GM21786 (cell line): ENCODE results near the gene HGFAC.
"Not testable (repeated sequence)": the region's sequence is repeated elsewhere in the genome, so short reads cannot be mapped to it uniquely, and the experiment has no call there.

Source experiments
- ATAC-seq: cut with Tn5 transposase; IDR thresholded peaks from one replicate; pipeline ENCODE4 v1.9.1; 2021; ENCODE audit not compliant: unreplicated experiment

HGFAC gene

DNA sequence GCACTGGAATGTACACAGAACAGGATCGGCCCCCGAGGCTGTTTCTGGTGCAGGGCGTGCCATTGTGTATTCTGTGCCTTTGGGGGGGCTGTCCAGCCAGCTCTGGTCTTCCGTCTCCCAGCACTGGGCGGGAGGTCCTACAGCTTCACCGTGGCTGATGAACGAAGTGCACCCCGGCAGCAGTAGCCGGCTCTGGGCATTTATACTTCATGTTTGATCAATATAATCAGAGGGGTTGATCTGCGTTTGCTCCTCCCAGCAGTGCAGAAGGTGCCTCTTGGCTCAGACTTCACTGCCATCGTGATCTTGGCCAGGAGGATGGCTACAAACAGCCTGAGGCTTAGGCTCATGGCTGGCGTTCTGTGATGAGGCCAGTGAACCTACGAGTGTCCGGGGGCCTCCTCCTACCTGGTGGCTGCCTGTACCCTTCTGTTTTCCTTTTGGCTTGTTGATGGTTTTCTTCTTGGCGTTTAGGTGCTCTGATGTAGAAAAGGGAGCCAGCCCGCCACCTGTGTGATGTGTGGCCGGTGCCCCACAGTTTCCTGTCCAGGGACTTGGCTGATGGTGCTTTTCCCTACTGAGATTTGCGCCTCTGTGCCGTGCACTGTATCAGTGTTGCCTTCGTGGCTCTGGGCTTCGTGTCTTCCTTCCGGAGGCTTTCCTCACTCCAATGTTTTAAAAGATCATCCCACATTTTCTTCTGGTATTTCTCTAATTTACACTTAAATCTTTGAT lies 31.2 kb upstream of the HGFAC start:
- no peak for ATAC-seq

DNA sequence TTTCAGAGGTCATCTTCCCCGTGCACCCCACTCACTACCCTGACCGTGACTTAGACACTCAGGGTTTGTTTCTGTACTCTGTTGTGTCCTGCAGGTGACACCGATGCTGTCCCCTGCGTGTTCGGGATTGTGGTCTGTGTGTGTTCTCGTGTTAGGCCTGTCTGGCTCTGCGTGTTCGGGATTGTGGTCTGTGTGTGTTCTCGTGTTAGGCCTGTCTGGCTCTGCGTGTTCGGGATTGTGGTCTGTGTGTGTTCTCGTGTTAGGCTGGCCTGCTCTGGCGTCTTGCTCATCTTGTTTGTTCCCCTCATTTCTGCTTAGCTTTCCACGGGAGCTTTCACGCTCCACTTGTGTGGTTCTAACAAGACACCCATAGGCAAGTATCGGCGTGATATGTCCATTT lies 30.6 kb upstream of the HGFAC start:
- ATAC-seq: not testable (repeated sequence)

DNA sequence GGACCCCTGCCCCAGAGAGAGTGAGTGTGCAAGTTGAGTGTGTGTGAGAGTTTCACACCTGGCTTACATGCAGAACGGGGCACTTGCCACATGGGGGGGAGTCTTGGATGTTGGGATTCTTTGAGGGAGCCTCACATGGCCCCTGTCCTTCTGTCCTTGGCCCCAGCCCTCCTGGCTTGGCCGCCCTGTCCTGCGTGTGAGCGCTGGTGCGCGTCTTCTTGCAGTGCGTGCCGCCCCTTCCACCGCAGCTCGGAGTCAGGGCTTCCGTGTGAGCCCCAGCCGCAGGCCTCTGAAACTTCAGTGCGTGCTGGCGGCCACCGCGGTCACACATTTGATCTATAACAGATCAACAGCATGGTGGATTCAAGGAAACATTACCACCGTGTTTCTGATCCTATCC lies 30.1 kb upstream of the HGFAC start:
- ATAC-seq: no peak

DNA sequence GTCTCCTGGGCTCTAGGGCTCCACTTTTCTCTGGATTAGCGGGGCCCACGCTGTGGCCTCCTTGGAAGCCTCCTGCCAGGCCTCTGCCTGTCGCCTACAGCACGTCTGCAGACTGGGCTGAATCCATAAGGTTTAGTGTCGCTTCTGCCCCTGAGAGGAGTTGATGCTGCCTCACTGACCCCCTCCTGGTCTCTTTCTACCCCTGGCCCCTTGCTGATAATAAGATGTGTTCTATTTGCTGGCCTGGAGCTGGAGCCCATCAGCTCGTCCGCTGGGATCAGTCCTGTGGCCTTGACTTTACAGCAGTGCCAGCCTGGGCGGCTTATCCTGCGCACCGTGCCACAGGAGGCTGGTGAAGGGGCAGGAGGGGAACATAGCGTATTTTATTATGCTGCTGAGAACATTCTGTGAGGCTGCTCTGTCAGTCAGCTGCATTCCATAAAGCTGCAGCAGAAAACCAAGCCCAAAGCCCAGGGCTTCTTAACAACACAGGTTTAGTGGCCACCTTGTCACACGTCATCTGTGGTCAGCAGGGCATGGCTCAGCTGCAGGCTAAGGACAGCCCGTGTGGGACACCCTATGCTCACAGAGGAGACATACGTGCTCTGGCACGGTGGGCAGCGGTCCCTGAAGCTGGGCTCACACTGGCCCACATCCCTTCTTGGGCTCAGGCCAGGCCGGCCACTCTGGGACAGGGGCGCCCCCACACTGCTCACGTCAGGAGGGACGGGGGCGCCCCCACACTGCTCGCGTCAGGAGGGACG lies 29.3 kb upstream of the HGFAC start:
- no peak for ATAC-seq

DNA sequence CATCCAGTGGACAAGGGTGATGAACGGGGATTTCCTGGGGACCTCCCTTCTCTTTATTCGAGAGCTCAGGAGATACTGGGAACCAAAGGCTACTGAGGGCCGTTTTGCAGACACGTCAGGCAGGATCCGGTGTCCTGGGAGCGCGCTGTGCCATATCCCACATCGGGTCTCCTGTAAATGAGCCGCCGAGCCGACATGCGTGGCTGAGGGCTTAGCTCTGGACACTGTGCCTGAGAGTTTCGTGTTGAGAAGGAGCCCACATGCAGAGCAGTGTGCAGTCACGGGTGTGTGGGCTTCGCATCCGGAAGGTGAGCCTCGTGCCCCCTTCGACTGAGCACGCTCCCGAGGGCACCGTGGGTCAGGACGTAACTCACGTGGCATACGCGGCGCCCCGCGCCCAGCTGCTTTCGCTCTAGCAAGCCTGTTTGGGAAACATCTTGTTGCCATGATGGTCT lies 28.5 kb upstream of the HGFAC start:
- ATAC-seq: no peak

DNA sequence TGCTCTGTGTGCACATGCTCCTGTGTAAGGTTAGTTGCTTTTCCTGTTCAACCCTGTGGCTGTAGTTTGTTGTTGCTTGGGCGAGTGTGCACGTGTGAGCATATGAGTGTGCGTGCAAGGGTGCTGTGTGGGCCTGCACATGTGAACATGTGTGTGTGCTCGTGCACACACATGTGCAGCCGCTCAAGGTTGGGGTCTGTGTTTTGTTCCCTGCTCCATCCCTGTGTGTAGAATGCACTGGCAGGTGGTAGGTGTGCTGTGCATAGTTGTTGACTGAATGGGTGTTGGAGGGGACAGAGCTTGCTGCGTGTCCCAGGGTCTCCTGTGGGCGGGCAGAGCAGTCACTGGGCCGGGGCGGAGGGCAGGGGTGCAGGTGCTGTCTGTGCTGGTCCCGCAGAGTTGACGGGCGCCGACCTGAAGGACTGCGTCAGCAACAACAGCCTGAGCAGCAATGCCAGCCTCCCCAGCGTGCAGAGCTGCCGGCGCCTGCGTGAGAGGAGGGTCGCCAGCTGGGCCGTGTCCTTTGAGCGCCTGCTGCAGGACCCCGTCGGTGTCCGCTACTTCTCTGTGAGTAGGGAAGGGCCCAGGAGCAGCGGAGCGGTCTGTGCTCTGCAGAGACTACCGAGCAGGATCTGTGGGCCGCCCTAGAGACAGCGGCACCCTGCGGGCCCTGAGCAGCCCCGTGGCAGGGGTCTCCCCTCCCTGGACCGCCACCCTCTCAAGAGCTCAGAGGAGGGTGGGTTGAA lies 27.9 kb upstream of the HGFAC start:
- no peak for ATAC-seq

DNA sequence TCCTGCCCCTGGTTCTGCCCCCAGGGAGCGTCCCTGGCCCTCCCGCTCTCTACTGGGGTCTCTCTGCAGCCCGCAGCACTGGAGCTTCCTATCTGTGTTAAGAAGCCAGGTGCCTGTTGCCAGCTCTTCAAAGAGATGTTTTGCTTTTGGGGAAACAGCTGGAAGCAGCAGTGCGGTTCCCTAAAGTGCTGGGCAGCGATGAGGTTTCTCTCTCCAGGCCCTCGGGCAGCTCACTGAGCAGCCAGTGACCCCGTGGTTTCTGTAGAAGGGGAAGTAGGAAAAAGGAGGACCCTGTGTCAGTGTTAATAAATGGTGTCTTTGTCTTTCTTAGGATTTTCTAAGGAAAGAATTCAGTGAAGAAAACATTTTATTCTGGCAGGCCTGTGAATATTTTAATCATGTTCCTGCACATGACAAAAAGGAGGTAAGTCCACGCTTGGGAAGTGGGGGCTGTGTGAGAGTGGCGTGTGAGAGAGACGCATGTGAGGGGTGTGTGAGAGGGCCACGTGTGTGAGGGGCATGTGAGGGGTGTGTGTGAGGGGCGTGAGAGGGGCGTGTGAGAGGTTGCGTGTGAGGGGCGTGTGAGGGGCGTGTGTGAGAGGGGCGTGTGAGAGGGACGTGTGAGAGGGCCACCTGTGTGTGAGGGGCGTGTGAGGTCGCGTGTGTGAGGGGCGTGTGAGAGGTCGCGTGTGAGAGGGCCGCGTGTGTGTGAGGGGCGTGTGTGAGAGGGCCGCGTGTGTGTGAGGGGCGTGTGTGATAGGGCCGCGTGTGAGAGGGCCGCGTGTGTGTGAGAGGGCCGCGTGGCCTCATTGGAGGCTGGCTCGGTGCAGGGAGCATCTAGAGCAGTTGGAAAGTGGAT lies 27.1 kb upstream of the HGFAC start:
- ATAC-seq: no peak

DNA sequence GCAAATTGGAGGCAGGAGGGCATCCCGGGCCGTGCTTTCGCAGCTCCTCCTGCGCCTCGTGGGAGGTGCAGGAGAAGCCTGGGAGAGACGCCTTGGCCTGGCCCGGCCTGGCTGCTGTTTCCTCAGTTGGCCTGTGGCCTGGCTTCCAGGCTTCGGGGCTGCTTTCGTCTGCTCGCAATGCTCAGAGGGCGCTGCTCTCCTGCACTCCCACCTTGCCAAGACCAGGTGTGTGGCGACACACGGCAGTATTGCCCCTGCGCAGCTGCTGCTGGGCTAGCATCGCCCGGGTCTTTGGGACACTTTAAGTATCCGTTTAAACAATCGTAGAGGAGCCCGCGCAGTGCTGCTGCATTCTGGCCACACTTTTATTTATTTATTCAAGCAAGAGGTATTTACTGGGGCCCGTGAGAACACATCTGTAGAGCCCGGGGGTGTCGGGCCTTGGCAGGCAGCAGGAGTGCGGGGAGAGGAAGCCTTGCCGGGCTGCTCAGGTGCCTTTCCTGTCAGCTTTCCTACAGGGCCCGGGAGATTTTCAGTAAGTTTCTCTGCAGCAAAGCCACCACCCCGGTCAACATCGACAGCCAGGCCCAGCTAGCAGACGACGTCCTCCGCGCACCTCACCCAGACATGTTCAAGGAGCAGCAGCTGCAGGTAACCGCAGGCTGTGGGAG lies 26.2 kb upstream of the HGFAC start:
- ATAC-seq: no peak

DNA sequence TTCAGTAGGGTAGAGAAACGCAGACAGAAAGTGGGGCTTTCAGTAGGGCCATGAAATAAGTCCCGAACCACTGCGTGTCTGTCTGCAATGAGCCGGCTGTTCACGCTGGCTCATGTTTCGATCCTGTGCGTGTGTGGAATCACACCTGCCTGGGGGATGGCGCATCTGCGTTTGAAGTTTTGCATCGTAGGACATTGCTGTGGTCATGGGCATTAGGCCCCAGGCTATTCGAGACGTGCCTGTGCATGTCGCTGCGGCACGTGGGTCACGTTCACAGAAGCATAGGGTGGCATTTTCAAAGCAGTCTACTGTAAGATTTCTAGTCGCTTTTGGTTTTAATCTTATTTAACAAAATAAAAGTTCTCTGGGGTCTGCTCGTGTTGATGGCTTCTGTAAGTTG lies 25.5 kb upstream of the HGFAC start:
- ATAC-seq: no peak

DNA sequence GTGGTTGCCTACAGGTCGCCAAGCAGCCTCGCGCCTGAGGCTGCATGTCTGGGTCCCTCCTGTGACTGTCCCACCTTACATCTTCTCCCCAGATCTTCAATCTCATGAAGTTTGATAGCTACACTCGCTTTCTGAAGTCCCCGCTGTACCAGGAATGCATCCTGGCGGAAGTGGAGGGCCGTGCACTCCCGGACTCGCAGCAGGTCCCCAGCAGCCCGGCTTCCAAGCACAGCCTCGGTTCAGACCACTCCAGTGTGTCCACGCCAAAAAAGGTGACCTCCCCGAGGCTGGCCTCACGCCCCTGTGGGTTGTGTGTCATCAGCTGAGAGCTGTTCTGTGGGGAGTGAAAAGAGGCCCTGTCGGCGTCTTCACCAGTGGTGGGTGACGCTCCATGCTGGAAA lies 24.9 kb upstream of the HGFAC start:
- no peak for ATAC-seq

DNA sequence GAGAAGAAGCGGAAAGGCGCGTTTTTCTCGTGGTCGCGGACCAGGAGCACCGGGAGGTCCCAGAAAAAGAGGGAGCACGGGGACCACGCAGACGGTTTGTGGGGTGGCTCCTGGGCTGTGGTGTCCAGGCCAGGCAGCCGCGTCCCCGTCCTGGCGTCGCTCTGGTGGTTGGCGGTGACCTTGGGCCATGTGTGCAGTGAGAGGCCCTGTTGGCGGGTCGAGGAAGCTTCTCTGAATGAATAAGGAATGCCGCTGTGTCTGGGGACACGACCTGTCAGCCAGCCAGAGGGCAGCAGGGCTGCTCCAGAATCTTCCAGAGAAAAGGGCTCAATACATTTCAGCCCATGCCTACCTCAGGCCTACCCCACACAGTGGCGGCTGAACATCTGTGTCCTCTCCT lies 24.3 kb upstream of the HGFAC start:
- no peak for ATAC-seq

DNA sequence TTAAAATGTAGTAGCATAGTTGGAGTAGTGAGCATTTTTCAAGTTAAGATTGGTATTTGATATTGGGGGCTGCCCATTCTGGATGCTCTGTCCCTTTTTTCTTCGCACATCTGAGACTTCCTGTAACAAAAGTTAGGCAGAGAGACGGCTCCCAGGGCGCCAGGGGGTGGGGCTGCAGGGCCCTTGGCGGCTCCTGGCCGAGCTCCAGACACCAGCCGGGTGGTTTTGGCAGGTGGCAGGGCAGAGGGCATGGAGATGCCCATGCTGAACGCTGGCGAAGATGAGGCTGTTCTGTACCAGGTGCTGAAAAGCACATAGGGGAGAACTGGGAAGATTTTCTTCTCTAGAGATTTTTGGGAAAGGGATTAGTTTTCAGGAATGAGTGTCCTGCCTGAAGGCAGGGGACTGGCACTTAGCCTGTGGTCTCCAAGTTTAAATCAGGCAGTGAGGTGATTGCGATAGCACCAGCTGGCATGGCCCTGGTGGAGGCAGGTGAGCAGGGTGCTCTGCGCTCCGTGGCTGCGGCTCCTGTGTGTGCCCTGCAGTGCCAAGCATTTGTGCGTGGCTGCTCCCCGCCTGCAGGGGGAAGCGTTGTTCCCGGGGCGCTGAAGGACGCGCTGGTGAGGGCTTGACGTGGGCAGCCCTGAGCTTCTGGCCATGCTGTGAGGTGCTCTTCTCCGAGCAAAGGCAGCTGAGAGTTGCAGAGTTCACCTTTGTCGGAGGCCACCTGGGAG lies 23.6 kb upstream of the HGFAC start:
- no peak for ATAC-seq

DNA sequence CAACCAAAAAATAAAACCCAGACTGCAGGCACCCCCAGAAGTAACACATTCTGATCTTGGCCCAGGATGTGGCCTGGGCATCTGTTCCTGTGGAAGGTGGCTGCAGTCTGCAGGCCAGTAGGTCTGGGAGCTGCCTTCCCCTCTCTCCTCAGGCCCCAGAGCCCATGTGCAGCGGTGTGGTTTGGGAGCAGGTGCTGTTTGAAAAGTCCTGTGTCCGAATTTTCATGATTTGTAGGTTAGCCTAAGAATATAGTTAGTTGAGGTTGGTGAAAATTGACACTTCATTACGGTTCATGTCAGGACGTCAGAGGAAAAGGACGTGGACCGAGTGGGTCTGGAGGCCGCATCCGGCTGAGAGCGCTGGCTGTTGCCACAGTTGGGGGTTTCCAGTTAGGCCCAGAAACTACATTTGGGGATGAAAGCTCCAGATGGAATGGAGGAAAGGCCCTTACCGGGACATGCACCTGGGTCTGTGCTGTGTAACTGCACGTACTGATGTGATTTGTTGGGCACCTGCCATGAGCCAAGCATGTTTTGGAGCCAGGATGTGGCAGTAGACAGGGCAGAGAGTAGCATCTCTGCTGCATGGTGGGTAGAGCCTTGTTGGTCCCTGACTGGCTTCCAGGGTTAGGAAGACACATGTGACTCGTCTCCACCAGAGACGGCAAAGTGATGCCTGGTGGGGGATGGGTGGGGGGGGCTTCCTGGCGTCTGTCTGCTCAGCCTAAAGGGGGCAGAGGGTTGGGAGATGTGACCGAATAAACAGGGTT lies 21.7 kb upstream of the HGFAC start:
- no peak for ATAC-seq

DNA sequence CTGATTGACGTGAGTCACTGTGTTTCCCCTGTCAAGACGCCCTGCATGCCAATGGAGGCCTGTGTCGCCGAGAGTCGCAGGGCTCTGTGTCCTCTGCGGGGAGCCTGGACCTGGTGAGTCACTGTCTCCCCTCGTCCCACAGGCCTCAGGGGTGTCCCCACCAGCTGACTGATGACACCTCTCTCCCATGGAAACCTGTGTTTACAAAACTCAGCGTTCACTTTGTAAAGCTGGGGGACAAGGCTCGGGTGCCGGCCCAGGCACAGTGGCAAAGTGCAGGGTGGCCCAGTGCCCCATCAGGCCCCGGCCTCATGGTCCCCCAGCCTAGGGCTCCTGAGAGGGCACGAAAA lies 21.2 kb upstream of the HGFAC start:
- no peak for ATAC-seq

DNA sequence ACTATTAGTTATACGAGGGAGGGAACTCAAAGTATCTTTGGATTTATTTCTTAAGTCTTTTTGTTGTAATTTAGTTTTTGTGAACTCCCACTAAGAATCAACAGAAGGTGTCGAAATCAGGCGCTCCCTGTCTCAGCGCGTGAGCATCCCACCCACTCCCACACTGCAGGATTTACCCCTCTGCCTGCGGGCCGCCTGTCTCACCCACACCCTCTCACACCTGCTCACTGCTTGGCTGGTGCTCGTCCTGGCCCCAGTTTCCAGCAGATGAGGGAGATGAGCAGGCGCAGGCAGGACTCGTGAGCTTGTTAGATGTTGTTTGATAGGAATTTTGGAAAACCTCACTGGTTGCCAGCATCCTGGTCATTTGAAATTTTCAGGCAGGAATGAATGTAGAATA lies 20.8 kb upstream of the HGFAC start:
- no peak for ATAC-seq

DNA sequence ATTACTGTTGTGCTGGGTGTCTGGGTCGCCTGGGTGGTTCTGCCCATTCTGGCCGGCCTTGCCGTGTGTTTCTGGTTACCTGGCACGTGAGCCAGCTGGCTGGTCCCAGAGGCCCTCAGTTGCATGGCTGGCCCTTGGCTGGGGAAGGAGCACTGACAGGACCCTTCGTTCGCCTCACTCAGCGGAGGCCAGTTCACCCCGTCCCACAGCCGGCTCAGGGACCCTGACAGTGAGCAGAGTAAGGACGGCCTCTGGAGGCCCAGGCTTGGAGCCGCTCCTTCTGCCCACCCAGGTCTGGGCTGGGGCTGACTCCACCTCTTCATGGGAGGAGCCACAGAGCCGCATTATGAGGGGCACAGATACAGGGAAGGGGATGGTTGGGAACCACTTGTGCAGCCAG lies 20.3 kb upstream of the HGFAC start:
- no peak for ATAC-seq

DNA sequence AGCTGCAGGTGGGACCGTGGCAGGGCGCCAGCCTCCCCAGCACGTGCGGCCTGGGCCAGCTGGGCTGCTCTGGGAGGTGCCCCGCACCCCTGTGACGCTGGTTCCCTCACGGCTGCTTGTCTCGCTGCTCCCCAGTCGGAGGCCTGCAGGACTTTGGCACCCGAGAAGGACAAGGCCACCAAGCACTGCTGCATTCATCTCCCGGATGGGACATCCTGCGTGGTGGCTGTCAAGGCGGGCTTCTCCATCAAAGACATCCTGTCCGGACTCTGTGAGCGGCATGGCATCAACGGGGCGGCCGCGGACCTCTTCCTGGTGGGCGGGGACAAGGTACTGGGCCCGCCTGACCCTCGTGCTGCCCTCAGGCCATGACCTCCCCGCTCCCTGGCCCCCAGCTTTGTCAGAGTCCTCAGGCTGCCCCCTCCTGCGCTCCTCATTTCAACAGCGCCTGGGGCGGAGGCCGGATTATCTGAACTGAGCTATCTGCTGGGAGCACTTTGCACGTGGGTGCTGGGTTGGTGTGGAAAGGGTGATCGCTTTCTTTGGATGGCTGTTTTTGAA lies 19.4 kb upstream of the HGFAC start:
- ATAC-seq: no peak

DNA sequence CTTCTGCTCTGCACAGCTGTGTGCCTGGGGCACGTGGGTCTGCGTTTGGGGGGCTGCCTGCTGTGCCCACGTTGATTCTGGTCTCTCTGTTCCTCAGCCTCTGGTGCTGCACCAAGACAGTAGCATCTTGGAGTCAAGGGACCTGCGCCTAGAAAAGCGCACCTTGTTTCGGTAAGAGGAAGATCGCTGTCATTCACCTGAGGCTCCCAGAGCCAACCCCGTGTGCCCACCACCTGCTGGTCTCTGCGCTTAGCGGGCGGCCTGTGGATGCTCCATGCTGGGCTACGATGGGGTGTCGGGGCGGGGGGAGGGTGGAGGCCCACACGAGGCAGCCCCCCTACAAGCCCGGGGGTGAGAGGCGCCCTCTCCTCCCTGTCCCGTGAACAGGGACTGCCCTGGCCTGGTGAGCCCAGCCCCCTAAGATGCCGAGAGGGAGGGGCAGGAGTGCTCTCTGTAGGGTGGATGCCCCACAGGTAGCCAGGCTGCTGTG lies 18.9 kb upstream of the HGFAC start:
- no peak for ATAC-seq

DNA sequence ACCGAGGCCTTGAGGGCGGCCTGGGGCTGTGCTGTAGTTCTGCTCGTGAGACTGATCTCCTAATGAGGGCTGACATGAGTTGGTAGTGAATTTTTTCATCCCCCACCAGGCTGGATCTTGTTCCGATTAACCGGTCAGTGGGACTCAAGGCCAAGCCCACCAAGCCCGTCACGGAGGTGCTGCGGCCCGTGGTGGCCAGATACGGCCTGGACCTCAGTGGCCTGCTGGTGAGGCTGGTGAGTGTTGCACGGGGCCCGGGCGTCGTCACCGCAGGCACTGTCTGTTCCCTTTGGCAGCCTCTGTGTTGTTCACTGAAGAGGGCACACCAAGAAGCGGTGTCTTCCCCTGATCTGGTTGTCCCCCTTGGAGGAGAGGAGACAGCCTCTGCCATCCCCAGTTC lies 18.4 kb upstream of the HGFAC start:
- no peak for ATAC-seq
